ENCODE data around the gene CARD8. TPM values are rescaled to one million over a fixed set of nuclear protein-coding genes. Genes with fewer than 3 reads are reported as not detected.
"Not testable (repeated sequence)": the region's sequence is repeated elsewhere in the genome, so short reads cannot be mapped to it uniquely, and the experiment has no call there.

The CARD8 gene
- total and polyA plus RNA-seq, 2 donors = 29.0 to 81.3 TPM

DNA sequence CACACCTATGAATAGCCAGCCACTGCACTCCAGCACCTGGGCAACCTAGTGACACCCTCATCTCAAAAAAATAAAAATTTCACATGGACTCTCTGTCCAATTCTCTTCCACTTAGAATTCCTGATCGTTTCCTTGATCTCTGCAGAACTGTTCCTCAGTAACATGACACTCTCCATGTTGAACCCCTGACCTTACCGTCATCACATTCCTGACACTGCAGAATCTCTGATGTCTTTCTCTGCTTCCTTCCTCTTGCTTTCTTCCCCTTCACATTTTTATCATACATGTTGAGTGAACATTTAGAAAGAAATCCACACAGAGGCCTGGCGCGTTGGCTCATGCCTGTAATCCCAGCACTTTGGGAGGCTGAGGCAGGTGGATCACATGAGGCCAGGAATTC is 29.2 kb upstream of the CARD8 start:
- H3K4me3 ChIP-seq (ENCODE audit: low read depth, low read length) = no peak overlapping the region
- 66% methylated on average over 4 of the region's 4 CpGs for WGBS
- H3K36me3 ChIP-seq (ENCODE audit: insufficient read depth) = no peaks in the 10 kb centered on the region
- no peaks in the 10 kb centered on the region for H3K4me1 ChIP-seq (ENCODE audit: insufficient read depth)
- DNase-seq (ENCODE audit: extremely low spot score) = no peak
- H3K27ac ChIP-seq (ENCODE audit: low read depth) = no peak overlapping the region

DNA sequence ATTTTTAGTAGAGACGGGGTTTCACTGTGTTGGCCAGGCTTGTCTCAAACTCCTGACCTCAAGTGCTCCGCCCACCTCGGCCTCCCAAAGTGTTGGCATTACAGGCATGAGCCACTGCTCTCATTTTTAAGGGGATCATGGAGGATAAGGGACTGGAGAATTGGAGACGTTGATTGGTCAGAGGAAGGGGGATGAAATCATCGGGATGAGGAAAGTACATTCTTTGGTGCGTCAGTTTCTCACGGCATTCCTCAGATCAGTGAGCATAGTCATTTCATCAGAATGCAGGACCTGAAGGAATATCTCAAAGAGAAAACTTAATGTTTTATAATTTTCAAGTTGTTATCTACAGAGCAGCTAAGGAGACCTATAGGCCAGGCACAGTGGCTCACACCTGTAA is 28.2 kb upstream of the CARD8 start:
- DNase-seq (ENCODE audit: extremely low spot score) = no peak
- H3K4me1 ChIP-seq (ENCODE audit: insufficient read depth) = no peaks in the 10 kb centered on the region
- H3K4me3 ChIP-seq (ENCODE audit: low read depth, low read length) = no peak overlapping the region
- H3K27ac ChIP-seq (ENCODE audit: low read depth) = no peak overlapping the region
- no peaks in the 10 kb centered on the region for H3K36me3 ChIP-seq (ENCODE audit: insufficient read depth)
- 93% methylated on average over 7 of the region's 7 CpGs for WGBS

DNA sequence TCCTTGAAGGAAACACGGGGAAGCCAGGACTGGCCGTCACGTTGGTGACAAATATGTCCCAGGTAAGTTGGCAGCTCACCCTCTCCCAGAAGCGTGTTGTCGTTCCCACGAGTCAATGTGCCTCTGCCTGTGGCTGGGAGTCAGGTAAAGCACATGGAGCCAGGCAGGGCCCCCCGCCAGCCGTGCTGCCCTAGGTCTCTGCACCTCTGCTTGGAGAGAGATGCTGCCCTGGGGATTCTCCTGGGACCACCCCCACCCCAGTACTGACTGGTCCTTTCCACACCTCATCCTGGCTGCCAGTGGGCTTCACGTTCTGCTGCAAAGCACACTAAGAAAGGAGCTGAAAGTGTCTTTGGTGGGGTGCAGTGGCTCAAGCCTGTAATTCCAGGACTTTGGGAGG is 24.0 kb upstream of the CARD8 start:
- H3K4me3 ChIP-seq (ENCODE audit: low read depth, low read length) = no peak overlapping the region
- 91% methylated on average over 9 of the region's 9 CpGs for WGBS
- DNase-seq (ENCODE audit: extremely low spot score) = no peak
- no peaks in the 10 kb centered on the region for H3K36me3 ChIP-seq (ENCODE audit: insufficient read depth)
- no peaks in the 10 kb centered on the region for H3K4me1 ChIP-seq (ENCODE audit: insufficient read depth)
- no peak overlapping the region for H3K27ac ChIP-seq (ENCODE audit: low read depth)

DNA sequence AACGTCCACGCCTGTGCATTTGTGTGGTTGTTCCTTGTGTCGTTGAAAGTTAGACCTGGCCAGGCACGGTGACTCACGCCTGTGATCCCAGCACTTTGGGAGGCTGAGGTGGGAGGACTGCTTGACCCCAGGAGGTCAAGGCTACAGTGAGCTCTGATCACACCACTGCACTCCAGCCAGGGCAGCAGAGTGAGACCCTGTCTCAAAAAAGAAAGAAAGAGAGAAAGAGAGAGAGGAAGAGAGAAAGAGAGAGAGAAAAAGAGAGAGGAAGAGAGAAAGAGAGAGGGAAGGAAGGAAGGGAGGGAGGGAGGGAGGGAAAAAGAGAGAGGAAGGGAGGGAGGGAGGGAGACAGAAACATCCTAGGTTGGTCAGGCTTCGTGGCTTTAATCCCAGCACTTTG is 19.2 kb upstream of the CARD8 start:
- WGBS = 82% methylated on average over 6 of the region's 6 CpGs
- no peak for DNase-seq (ENCODE audit: extremely low spot score)
- no peaks in the 10 kb centered on the region for H3K36me3 ChIP-seq (ENCODE audit: insufficient read depth)
- H3K4me1 ChIP-seq (ENCODE audit: insufficient read depth) = no peaks in the 10 kb centered on the region
- no peak overlapping the region for H3K4me3 ChIP-seq (ENCODE audit: low read depth, low read length)
- H3K27ac ChIP-seq (ENCODE audit: low read depth) = no peak overlapping the region

DNA sequence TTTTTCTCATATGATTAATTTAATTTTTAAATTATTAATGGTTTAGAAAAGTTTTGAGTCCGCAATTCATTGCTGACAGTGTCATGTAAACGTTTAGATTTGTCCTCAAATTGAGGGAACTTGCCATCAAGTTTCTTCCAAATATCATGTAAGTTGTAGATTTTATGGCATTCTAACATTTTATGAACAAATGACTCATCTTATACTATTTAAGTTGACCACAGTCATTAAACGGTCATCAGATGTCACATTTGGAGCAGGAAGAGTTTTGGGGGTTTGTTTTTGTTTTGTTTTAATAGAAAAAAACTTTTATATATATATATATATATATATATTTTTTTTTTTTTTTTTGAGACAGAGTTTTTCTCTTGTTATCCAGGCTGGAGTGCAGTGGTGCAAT is 18.5 kb upstream of the CARD8 start:
- Histone ChIP-seq H3K4me1 (ENCODE audit: insufficient read depth) (no peaks in the 10 kb centered on the region), H3K36me3 (ENCODE audit: insufficient read depth) (no peaks in the 10 kb centered on the region), H3K4me3 (ENCODE audit: low read depth, low read length) (no peak overlapping the region), H3K27ac (ENCODE audit: low read depth) (no peak overlapping the region)
- no peak for DNase-seq (ENCODE audit: extremely low spot score)
- 64% methylated on average over 3 of the region's 3 CpGs for WGBS

DNA sequence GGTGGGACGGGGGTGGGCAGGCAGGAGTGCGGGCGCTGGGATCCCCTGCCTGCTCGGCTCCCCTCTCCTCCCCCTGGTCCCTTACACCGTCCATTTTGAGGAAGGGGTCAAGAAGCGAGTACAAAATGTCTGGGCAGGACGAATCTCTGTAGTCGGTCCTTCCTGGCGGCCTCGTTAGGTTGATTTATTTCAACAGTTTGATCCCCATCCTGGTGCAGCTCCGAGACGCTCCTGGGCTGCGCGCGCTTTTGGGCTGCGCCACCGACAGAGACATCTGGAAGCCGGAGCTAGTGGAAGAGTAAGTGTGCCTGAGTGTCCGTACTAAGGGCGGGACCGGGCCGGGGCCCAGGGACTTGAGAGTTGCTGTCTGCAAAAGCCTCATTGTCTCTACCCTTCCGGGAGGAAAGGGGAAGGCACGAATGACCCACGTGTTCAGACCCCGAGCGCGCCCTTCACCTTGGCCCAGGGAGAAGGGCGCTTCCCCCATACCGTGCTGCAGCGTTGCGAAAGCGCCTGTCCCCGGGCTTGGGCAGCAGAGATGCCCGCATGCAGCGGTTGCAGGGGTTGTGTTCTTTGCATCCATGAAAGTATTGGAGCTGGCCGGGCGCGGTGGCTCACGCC is 15.9 kb upstream of the CARD8 start:
- WGBS = 3% methylated on average over 40 of the region's 40 CpGs
- Histone ChIP-seq H3K36me3 (ENCODE audit: insufficient read depth) (no peaks in the 10 kb centered on the region), H3K4me1 (ENCODE audit: insufficient read depth) (no peaks in the 10 kb centered on the region), H3K27ac (ENCODE audit: low read depth) (no peak overlapping the region), H3K4me3 (ENCODE audit: low read depth, low read length) (peak overlapping the region; percentile 43)
- DNase-seq (ENCODE audit: extremely low spot score) = no peak

DNA sequence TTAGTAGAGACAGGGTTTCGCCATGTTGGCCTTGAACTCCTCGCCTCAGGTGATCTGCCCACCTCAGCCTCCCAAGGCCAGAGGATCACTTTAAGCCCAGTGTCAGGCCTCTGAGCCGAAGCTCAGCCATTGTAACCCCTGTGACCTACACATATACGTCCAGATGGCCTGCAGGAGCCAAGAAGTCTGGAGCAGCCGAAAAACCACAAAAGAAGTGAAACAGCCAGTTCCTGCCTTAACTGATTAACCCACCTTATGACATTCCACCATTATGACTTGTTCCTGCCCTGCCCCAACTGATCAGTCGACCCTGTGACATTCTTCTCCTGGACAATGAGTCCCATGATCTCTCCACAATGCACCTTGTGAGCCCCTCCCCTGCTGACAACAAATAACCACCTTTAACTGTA is 13.9 kb upstream of the CARD8 start:
- DNase-seq (ENCODE audit: extremely low spot score); H3K4me3 ChIP-seq (ENCODE audit: low read depth, low read length); H3K27ac ChIP-seq (ENCODE audit: low read depth); H3K36me3 ChIP-seq (ENCODE audit: insufficient read depth); H3K4me1 ChIP-seq (ENCODE audit: insufficient read depth): not testable (repeated sequence)
- 67% methylated on average over 6 of the region's 6 CpGs for WGBS

DNA sequence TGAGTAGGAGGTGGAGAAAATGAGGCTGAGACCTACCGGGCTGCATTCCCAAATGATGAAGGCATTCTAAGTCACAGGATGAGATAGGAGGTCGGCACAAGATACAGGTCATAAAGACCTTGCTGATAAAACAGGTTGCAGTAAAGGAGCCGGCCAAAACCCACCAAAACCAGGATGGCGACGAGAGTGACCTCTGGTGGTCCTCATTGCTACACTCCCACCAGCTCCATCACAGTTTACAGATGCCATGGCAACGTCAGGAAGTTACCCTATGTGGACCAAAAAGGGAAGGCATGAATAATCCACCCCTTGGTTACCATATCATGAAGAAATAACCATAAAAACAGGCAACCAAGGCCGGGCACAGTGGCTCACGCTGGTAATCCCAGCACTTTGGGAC is 9.6 kb upstream of the CARD8 start:
- not testable (repeated sequence) for H3K27ac ChIP-seq (ENCODE audit: low read depth); H3K4me1 ChIP-seq (ENCODE audit: insufficient read depth); H3K4me3 ChIP-seq (ENCODE audit: low read depth, low read length); DNase-seq (ENCODE audit: extremely low spot score); H3K36me3 ChIP-seq (ENCODE audit: insufficient read depth)
- 43% methylated on average over 8 of the region's 8 CpGs for WGBS

DNA sequence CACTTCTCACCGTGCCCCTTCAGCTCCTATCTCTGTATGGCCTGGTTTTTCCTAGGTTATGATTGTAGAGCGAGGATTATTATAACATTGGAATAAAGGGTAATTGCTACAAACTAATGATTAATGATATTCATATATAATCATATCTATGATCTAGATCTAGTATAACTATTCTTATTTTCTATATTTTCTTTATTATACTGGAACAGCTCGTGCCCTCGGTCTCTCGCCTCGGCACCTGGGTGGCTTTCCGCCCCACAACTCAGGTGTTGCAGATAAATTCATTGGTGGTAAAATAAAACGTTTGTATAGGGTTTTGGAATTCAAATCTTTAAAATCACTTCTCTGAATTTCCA is 4.6 kb upstream of the CARD8 start:
- DNase-seq (ENCODE audit: extremely low spot score); H3K4me1 ChIP-seq (ENCODE audit: insufficient read depth); H3K4me3 ChIP-seq (ENCODE audit: low read depth, low read length); H3K36me3 ChIP-seq (ENCODE audit: insufficient read depth); H3K27ac ChIP-seq (ENCODE audit: low read depth): not testable (repeated sequence)
- 45% methylated on average over 8 of the region's 8 CpGs for WGBS

DNA sequence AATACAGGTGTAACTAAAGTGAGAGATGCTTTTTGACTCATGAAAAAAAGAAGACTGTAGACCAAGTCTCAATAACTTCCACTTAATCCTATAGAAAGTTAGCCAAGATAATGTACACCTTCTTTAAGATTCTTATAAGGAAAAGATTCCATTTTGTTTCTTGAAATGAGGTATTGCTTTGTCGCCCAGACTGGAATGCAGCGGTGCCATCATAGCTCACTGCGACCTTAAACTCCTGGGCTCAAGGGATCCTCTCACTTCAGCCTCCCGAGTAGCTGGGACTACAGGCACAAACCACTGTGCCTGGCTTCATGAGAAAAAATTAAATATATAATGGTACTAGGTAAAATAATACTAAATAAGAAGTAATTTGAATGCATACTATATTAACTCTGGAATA is 3.3 kb upstream of the CARD8 start:
- DNase-seq (ENCODE audit: extremely low spot score); H3K4me3 ChIP-seq (ENCODE audit: low read depth, low read length); H3K36me3 ChIP-seq (ENCODE audit: insufficient read depth); H3K4me1 ChIP-seq (ENCODE audit: insufficient read depth); H3K27ac ChIP-seq (ENCODE audit: low read depth): not testable (repeated sequence)
- 83% methylated on average over 4 of the region's 4 CpGs for WGBS

DNA sequence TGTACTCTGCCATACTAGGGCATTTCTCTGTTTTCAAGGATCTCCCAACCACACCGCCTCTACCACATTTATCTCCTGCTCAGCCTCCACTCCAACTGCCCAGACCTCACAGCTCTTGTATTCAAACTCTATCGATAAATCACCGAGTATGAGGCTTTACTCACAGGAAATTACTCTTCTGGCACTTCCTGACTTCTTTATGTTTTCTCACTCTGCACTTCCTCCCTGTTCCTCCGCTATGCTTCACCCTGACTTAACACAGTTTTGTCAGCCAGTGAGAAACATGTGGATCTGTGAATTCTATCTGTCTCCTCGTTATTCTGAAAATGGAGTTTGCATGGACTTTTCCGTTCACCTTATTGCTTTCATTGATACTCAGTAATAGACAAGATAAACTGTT is 2.6 kb upstream of the CARD8 start:
- Histone ChIP-seq H3K27ac (ENCODE audit: low read depth) (peak overlapping the region; percentile 45), H3K4me3 (ENCODE audit: low read depth, low read length) (no peak overlapping the region), H3K36me3 (ENCODE audit: insufficient read depth) (no peaks in the 10 kb centered on the region), H3K4me1 (ENCODE audit: insufficient read depth) (no peaks in the 10 kb centered on the region)
- WGBS = 60% methylated on average over 6 of the region's 6 CpGs
- DNase-seq (ENCODE audit: extremely low spot score) = no peak

DNA sequence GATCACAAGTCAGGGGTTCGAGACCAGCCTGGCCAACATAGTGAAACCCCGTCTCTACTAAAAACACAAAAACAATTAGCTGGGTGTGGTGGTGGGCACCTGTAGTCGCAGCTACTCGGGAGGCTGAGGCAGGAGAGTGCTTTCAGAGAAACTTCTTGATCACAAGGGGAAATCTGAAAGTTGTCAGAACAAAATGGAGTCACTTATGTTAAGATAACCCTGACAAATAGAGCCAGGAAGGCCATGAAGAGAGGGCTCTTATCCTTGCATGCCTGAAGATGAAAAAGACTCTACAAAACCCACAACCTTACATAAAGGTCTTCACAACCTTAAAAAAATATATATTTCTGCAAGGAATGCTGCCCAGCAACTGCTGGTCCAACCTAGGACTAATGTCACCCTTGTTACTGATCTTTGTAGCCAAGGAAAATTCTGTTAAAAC is 1.2 kb downstream of the CARD8 start:
- H3K36me3 ChIP-seq (ENCODE audit: insufficient read depth) = no peaks in the 10 kb centered on the region
- DNase-seq (ENCODE audit: extremely low spot score) = no peak
- WGBS = 98% methylated on average over 4 of the region's 4 CpGs
- no peak overlapping the region for H3K27ac ChIP-seq (ENCODE audit: low read depth)
- H3K4me1 ChIP-seq (ENCODE audit: insufficient read depth) = no peaks in the 10 kb centered on the region
- H3K4me3 ChIP-seq (ENCODE audit: low read depth, low read length) = peak overlapping the region; percentile 37

DNA sequence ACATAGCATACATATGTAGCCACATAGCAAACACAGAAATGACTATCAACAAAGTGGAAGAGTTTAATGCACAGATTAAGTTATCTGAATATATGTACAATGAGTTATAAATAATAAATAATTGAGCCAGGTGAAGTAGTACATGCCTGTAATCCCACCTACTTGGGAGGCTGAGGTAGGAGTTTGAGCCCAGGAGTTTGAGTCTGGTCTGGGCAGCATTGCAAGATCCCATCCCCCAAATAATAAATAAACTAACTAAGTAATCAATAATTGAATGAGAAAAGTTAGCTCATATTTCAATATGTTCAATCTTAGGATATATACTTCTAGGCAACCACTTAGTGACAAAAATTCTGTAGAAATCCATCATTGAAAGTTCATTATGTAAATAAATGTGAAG is 1.7 kb downstream of the CARD8 start:
- Histone ChIP-seq H3K36me3 (ENCODE audit: insufficient read depth) (no peaks in the 10 kb centered on the region), H3K4me1 (ENCODE audit: insufficient read depth) (no peaks in the 10 kb centered on the region), H3K27ac (ENCODE audit: low read depth) (no peak overlapping the region), H3K4me3 (ENCODE audit: low read depth, low read length) (no peak overlapping the region)
- no peak for DNase-seq (ENCODE audit: extremely low spot score)

DNA sequence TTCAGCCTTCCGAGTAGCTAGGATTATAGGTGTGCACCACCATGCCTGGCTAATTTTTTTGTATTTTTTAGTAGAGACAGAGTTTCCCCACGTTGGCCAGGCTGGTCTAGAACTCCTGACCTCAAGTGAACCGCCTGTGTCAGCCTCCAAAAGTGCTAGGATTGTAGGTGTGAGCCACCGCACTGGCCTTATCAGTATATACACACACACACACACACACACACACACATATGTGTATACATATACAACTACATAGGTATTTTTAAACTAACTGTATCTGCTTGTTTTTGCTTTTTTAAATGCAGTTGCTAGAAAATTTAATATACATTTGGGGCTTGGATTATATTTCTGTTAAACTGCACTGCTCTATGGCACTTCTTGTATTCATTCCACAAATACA is 3.1 kb downstream of the CARD8 start:
- Histone ChIP-seq H3K27ac (ENCODE audit: low read depth) (no peak overlapping the region), H3K4me3 (ENCODE audit: low read depth, low read length) (no peak overlapping the region), H3K36me3 (ENCODE audit: insufficient read depth) (no peaks in the 10 kb centered on the region), H3K4me1 (ENCODE audit: insufficient read depth) (no peaks in the 10 kb centered on the region)
- no peak for DNase-seq (ENCODE audit: extremely low spot score)
- WGBS = 81% methylated on average over 4 of the region's 4 CpGs

Measured in urinary bladder (tissue), 4 donors.